Right lobe of liver (tissue), 6 donors: ENCODE data around the gene GAREM1. TPM values are rescaled to one million over a fixed set of nuclear protein-coding genes. Genes with fewer than 3 reads are reported as not detected.

Source experiments
- ATAC-seq, 4 donors: fragments of 200-7000 bp; cut with Tn5 transposase; one replicate each; pipeline ENCODE4 v1.9.1; 2020; ENCODE audit warnings: mild to moderate bottlenecking in 4 of 4, moderate library complexity in 4 of 4
- DNase-seq, 3 donors: peaks; one replicate each; pipeline ENCODE4 v3.0.0-alpha.2; 2020
- H3K27ac ChIP-seq, 3 donors: fragments of 200-600 bp; one replicate each; pipeline ENCODE4 v1.8.0; 2022
- H3K27me3 ChIP-seq, 2 donors: fragments of 200-600 bp; one replicate each; pipeline ENCODE4 v1.8.0; 2022
- H3K36me3 ChIP-seq, 4 donors: fragments of 200-600 bp; sonication (generic) in 1 of 4; one replicate each; pipeline versions ENCODE4 v1.5.1 to v1.8.0; 2017 to 2022; ENCODE audit warnings: control low read depth in 1 of 4
- H3K4me1 ChIP-seq, 4 donors: fragments of 200-600 bp; sonication (generic) in 1 of 4; one replicate each; pipeline versions ENCODE4 v1.5.1 to v1.8.0; 2017 to 2022; ENCODE audit warnings: control low read depth in 1 of 4
- H3K4me3 ChIP-seq, 3 donors: fragments of 200-600 bp; one replicate each; pipeline ENCODE4 v1.8.0; 2022
- H3K9me3 ChIP-seq, 4 donors: fragments of 200-600 bp; sonication (generic) in 1 of 4; one replicate each; pipeline versions ENCODE4 v1.5.1 to v1.8.0; 2017 to 2022; ENCODE audit warnings: control low read depth in 1 of 4
- POLR2A ChIP-seq: fragments of 450-650 bp; IDR thresholded peaks from one replicate; pipeline ENCODE4 v1.6.1; 2017; ENCODE audit warnings: antibody characterized with exemption, mild to moderate bottlenecking
- WGBS: methylation state at CpG from one replicate; pipeline ENCODE4 v1.1.6; 2018; ENCODE audit warnings: low coverage, low lambda C conversion rate; ENCODE audit not compliant: insufficient coverage; ENCODE audit errors: missing lambda C conversion rate; 5-methylcytosine and 5-hydroxymethylcytosine counted together
- intact Hi-C, 2 donors: fragments of 100-400 bp; cut with DNase I; formaldehyde crosslinking; loops; one replicate each; pipeline versions ENCODE4 v1.11.2 to v1.14.1; 2022
- total RNA-seq, 6 experiments: library from RNA; depleted of rRNA in 2 of 6; stranded (reverse); fragments of >200 nt in 2 of 6; fragmentation: NEBNext Ultra II Directional in 3 of 6; extraction: Animal tissue kit (Norgen Biotek cat#: 25700) in 3 of 6; gene quantifications; one replicate each; pipeline versions ENCODE4 v1.1.0 to v1.2.4, GENCODE V29; 2016 to 2023
- TF ChIP-seq, protein P1 (sequence below), 4 donors: fragments of 200-600 bp in 3 of 4; fragments of 450-650 bp in 1 of 4; IDR thresholded peaks; one replicate each; pipeline versions ENCODE4 v1.5.1 to v1.8.0; 2016 to 2022; ENCODE audit warnings: antibody characterized with exemption in 4 of 4, mild to moderate bottlenecking in 2 of 4
- donor health status: DM: no; HTN: yes; CAD: no.
- donor health status: DM: no; HTN: no; CAD: no.
- donor health status: DM: no; HTN: no; CAD: no.
- donor health status: DM: no; HTN: yes; CAD: no.
- donor health status: DM: no; HTN: yes; CAD: no.

GAREM1 gene
- total RNA-seq, 6 experiments from 2014 or later = 5.5 to 11.3 (median 6.6) TPM

DNA sequence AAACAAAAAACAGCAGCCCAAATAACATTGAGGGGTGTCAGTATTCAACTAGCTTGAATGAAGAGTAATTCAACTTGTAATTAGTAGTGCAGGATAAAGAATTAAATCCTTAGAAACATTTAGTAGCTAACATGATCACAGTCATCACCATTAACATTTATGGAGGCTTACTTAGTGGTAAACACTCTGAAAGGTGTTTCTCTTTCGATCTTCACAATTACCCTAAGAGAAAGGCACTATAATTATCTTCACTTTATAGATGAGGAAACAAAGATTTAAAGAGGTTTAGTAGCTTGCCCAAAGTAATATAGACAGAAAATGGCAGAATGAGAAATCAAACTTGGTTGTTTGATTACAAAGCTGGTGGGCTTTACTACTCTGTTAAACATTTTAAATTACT lies 81.5 kb downstream of the GAREM1 start:
- no peak for ATAC-seq
- WGBS = 92% methylated on average over 1 of the region's 1 CpG
- no peak overlapping the region for H3K27ac ChIP-seq
- TF ChIP-seq POLR2A = no peak
- TF ChIP-seq, protein P1, sequence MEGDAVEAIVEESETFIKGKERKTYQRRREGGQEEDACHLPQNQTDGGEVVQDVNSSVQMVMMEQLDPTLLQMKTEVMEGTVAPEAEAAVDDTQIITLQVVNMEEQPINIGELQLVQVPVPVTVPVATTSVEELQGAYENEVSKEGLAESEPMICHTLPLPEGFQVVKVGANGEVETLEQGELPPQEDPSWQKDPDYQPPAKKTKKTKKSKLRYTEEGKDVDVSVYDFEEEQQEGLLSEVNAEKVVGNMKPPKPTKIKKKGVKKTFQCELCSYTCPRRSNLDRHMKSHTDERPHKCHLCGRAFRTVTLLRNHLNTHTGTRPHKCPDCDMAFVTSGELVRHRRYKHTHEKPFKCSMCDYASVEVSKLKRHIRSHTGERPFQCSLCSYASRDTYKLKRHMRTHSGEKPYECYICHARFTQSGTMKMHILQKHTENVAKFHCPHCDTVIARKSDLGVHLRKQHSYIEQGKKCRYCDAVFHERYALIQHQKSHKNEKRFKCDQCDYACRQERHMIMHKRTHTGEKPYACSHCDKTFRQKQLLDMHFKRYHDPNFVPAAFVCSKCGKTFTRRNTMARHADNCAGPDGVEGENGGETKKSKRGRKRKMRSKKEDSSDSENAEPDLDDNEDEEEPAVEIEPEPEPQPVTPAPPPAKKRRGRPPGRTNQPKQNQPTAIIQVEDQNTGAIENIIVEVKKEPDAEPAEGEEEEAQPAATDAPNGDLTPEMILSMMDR (IDR thresholded peaks at IDR 0.05) = no peak
- no peak for DNase-seq
- no peaks in the 10 kb centered on the region for H3K27me3 ChIP-seq
- H3K4me3 ChIP-seq = no peak overlapping the region
- no peaks in the 10 kb centered on the region for H3K36me3 ChIP-seq
- H3K4me1 ChIP-seq = no peaks in the 10 kb centered on the region
- intact Hi-C loops = no loop called here
- no peaks in the 10 kb centered on the region for H3K9me3 ChIP-seq

DNA sequence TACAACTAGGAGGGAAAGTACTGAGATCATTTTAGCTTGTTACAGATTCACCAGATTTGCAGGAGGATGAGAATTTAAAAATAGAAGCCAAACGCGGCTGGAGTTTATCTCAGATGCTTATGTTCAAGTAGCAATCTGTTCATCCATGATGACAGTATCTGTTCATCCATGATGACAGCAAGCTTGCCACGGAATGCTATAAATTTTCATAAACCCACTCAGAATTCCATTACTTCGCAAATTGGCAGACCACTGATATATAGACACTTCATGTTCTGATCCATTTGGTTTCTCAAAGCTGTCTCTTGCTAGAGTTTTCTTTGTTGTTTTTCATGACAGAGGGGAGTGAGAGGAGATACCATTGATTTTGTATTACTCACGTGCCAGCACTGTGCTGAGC lies 84.2 kb downstream of the GAREM1 start:
- ATAC-seq (no peak), DNase-seq (no peak)
- no peak overlapping the region for H3K4me3 ChIP-seq
- H3K27me3 ChIP-seq = no peaks in the 10 kb centered on the region
- TF ChIP-seq, protein P1 (IDR thresholded peaks at IDR 0.05) = no peak
- TF ChIP-seq POLR2A = no peak
- 82% methylated on average over 5 of the region's 5 CpGs for WGBS
- intact Hi-C loops = no loop called here
- no peak overlapping the region for H3K27ac ChIP-seq
- H3K9me3 ChIP-seq = no peaks in the 10 kb centered on the region
- H3K4me1 ChIP-seq = no peaks in the 10 kb centered on the region
- no peaks in the 10 kb centered on the region for H3K36me3 ChIP-seq

DNA sequence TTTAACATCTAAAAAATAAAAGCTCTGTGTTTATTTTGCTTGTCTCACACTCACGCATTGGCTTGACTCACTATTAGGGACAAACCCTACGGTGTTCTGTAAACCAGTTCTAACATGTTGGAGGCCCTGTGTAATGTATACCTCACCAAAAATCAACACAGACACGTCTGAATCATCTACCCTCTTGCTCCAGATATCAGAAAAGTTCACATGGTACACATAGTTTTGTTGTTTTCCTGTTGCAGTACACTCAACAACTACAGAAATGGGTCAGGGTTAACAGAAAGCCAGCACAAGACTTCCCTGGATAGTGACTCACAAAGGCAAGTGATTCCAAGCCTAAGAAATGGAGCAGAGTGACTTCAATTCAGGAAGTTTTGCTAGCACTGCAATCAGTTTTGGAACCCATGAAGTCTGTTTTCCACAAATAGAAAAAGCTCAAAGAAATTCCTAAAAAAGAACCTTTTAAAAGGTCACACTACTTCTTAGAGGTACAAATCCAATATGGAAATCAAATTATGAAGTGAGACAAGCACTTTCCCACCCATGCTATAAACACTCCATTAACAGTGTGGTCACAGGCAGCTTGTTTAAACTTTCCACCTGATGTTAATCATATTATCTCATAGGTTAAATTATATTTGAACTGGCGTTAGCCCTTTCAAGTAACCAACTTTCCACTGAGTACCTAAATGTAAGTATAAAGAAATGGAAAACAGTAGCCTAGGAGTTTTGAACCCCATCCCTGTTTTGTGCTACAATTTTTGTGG lies 87.4 kb downstream of the GAREM1 start:
- peak; percentile 19 to 75 (median 48) for ATAC-seq
- 31% methylated on average over 4 of the region's 4 CpGs for WGBS
- Histone ChIP-seq H3K4me1 (peaks cover 0 to 8% (median 3%) of the 10 kb centered on the region in 4 donors), H3K36me3 (no peaks in the 10 kb centered on the region), H3K4me3 (no peak overlapping the region), H3K27ac (no peak overlapping the region), H3K9me3 (no peaks in the 10 kb centered on the region), H3K27me3 (no peaks in the 10 kb centered on the region)
- TF ChIP-seq, protein P1 (IDR thresholded peaks at IDR 0.05) = no peak
- TF ChIP-seq POLR2A = no peak
- intact Hi-C loops = no loop called here
- DNase-seq = no peak

DNA sequence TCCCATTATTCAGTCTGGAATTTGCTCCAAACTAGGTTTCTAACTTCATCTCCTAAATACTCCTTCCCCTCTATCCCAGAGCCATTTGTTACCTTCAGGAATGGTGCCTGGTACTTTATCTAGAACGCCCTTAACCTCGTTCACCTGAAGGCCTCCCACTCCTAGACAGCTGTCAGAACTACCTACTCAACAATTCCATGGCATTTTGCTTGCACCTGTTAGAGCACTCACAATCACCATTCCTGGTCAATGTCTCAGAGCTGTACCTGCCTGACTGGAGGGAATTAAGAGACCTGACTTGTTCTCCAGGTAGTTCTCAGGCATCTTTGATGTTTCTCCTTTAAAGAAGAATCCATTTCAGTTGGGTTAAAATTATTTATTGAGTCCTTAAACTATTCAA lies 88.9 kb downstream of the GAREM1 start:
- 89% methylated on average over 2 of the region's 2 CpGs for WGBS
- no peak for TF ChIP-seq POLR2A
- TF ChIP-seq, protein P1 (IDR thresholded peaks at IDR 0.05) = no peak
- Histone ChIP-seq H3K27me3 (no peaks in the 10 kb centered on the region), H3K9me3 (no peaks in the 10 kb centered on the region), H3K4me3 (no peak overlapping the region), H3K4me1 (peaks cover 0 to 11% (median 5%) of the 10 kb centered on the region in 4 donors), H3K27ac (no peak overlapping the region), H3K36me3 (no peaks in the 10 kb centered on the region)
- intact Hi-C loops = no loop called here
- DNase-seq = no peak
- ATAC-seq = no peak
